NCI-H1092 (cell line): Measurements from ENCODE around the gene TMPRSS2.

Source experiments
- DNase-seq: peaks from one replicate; lab custom pipeline; 2025; lab: John Stamatoyannopoulos, UW

TMPRSS2 gene

GRCh38 chr21:41447356-41447755, 60.6 kb downstream of the TMPRSS2 start:
- no peak for DNase-seq

GRCh38 chr21:41446586-41446985, 61.4 kb downstream of the TMPRSS2 start:
- DNase-seq: no peak

DNA sequence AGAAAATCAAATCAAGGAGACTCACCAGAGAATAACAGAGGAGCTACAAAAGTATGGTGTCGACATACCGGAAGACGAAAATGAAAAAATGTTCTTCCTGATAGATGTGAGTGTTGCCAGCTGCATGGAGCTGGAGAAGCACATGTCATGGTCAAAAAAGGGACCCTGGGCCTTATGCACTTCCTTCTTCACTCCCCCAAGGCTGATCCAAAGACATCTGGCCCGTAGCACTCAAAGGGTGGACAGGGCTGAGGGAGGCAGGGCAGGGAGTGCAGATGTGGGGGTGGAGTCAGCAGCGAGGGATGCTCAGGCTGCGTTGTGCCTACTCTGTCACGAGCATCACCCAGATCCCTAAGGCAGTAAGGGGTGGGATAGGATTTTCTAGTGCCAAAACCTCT, 62.5 kb downstream of the TMPRSS2 start:
- no peak for DNase-seq

GRCh38 chr21:41444703-41445464, 63.1 kb downstream of the TMPRSS2 start:
- DNase-seq: no peak

DNA sequence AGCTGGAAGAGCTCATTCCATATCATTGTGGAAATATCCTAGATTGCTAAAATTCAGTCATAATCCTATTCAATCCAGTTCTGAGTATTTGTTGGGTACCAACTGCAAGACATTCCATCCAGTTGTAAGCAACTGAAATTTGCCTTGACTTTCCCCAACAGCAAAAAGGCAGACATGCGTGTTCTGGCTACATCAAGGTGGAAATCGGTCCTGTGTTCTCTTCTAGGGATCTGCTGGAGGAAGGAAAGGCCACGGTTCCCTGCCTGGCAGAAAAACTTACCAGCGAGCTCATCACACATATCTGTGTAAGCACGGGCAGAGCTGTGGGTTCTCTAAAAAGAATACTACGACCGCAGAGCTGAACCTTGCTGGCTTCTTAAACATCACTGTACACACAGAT, 64.4 kb downstream of the TMPRSS2 start:
- no peak for DNase-seq

- no peak for DNase-seq
Observed at GRCh38 chr21:41442481-41443186, 65.3 kb downstream of the TMPRSS2 start.

- no peak for DNase-seq
Observed at GRCh38 chr21:41441546-41441945, 66.4 kb downstream of the TMPRSS2 start.

- DNase-seq: no peak
Observed at GRCh38 chr21:41439248-41439647, 68.7 kb downstream of the TMPRSS2 start.

GRCh38 chr21:41438425-41439113, 69.4 kb downstream of the TMPRSS2 start:
- no peak for DNase-seq

- no peak for DNase-seq
Observed at GRCh38 chr21:41437729-41438128, 70.2 kb downstream of the TMPRSS2 start.

DNA sequence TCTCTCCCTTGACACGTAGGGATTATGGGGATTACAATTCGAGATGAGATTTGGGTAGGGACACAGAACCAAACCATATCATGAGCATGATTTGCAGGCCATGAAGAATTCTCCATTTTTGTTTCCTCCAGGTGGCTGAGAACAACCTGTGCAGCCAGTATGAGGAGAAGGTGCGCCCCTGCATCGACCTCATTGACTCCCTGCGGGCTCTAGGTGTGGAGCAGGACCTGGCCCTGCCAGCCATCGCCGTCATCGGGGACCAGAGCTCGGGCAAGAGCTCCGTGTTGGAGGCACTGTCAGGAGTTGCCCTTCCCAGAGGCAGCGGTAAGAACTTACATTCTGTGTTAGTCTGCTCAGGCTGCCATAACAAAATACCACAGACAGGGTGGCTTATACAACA, 72.3 kb downstream of the TMPRSS2 start:
- DNase-seq: no peak

GRCh38 chr21:41433566-41433965, 74.4 kb downstream of the TMPRSS2 start:
- DNase-seq: no peak

GRCh38 chr21:41432562-41433460, 75.1 kb downstream of the TMPRSS2 start:
- DNase-seq: no peak

DNA sequence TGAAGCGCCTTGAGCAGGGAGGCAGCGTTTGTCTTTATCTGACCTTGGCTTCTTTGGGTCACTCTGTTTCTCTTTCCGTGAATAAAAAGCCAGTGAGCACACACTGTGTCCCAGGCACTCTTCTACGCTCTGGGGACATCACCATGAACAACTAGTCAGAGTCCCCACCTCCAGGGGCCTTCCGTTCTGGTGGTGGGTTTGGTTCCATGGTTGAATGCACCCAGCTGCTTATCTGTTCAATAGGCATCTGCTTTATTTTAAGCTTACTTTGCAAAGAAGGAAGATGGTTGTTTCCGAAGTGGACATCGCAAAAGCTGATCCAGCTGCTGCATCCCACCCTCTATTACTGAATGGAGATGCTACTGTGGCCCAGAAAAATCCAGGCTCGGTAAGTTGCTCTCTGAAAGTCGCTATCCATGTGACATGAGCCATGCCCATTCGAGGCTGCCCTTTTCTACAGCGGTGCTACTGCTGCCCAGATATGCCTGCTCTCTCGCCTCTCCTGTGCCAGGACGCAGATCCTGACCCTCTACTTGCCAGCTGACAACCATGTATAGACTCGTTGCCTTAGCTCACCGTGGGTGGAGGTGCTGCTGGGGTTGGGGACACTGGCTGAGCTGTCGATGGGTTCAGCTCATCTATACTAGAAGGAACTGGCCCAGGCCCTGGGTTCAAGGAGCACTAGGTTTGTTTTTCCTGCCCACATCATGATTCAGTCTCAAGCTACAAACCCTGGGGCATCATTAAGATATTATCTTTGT, 76.0 kb downstream of the TMPRSS2 start:
- no peak for DNase-seq

- DNase-seq: no peak
Observed at GRCh38 chr21:41429925-41430491, 78.0 kb downstream of the TMPRSS2 start.

- no peak for DNase-seq
Observed at GRCh38 chr21:41429305-41429704, 78.7 kb downstream of the TMPRSS2 start.

GRCh38 chr21:41428847-41429246, 79.1 kb downstream of the TMPRSS2 start:
- no peak for DNase-seq

- no peak for DNase-seq
Observed at GRCh38 chr21:41428311-41428710, 79.6 kb downstream of the TMPRSS2 start.

DNA sequence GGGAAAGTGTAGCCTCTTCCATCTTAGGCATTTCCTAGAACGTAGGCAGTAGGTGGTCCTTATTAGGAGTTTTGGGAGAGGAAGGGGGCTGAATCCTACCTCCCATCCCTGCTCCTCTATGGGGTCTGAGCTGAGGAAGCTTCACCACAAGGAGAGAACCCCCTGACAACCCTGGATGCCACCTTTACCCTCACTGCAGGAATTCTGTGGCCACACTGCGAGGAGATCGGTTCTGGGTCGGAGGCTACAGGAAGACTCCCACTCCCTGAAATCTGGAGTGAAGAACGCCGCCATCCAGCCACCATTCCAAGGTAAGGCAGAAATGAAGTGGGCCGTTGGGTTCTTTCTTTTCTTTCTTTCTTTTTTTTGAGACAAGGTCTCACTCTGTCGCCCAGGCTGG, 80.4 kb downstream of the TMPRSS2 start:
- DNase-seq: no peak

- no peak for DNase-seq
Observed at GRCh38 chr21:41426676-41427404, 81.1 kb downstream of the TMPRSS2 start.
